NCI-H2107 (cell line): ENCODE results near the gene TOMM20L.
A peak's percentile ranks its signal among the peaks of the same experiment; 100 is the strongest.
"Not testable (repeated sequence)": the region's sequence is repeated elsewhere in the genome, so short reads cannot be mapped to it uniquely, and the experiment has no call there.

Source experiments
- DNase-seq: peaks from one replicate; lab custom pipeline; 2025; lab: John Stamatoyannopoulos, UW

The TOMM20L gene

GRCh38 chr14:58395812-58396788 is at the start of gene TOMM20L:
Gene TOMM20L (plus strand): TSS chr14:58395930. CDS start chr14:58395958, 28 bp downstream.
- peak; percentile 76 for DNase-seq

GRCh38 chr14:58353516-58354299 is 42.0 kb upstream of the TOMM20L start:
- DNase-seq: no peak

- DNase-seq: no peak
Observed at GRCh38 chr14:58354808-58355207, 40.9 kb upstream of the TOMM20L start.

GRCh38 chr14:58356268-58356667 is 39.5 kb upstream of the TOMM20L start:
- no peak for DNase-seq

GRCh38 chr14:58362272-58362671 is 33.5 kb upstream of the TOMM20L start:
- DNase-seq: not testable (repeated sequence)

- peak; percentile 5 for DNase-seq
Observed at GRCh38 chr14:58362798-58363412, 32.8 kb upstream of the TOMM20L start.

- DNase-seq: no peak
Observed at GRCh38 chr14:58364316-58364715, 31.4 kb upstream of the TOMM20L start.

- no peak for DNase-seq
Observed at GRCh38 chr14:58367296-58367695, 28.4 kb upstream of the TOMM20L start.

GRCh38 chr14:58368956-58369355 is 26.8 kb upstream of the TOMM20L start:
- DNase-seq: no peak

GRCh38 chr14:58376791-58377190 is 18.9 kb upstream of the TOMM20L start:
- no peak for DNase-seq

GRCh38 chr14:58390830-58391229 is 4.9 kb upstream of the TOMM20L start:
- no peak for DNase-seq

- DNase-seq: no peak
Observed at GRCh38 chr14:58395562-58395811, 243 bp upstream of the TOMM20L start.

GRCh38 chr14:58397156-58397555 is 1.4 kb downstream of the TOMM20L start:
- DNase-seq: no peak

- no peak for DNase-seq
Observed at GRCh38 chr14:58398495-58398894, 2.8 kb downstream of the TOMM20L start.

GRCh38 chr14:58398895-58399294 is 3.2 kb downstream of the TOMM20L start:
- no peak for DNase-seq

- DNase-seq: no peak
Observed at GRCh38 chr14:58401587-58401986, 5.9 kb downstream of the TOMM20L start.

- DNase-seq: no peak
Observed at GRCh38 chr14:58408681-58409215, 13.0 kb downstream of the TOMM20L start.

- no peak for DNase-seq
Observed at GRCh38 chr14:58414845-58415244, 19.1 kb downstream of the TOMM20L start.

- no peak for DNase-seq
Observed at GRCh38 chr14:58415636-58416547, 20.2 kb downstream of the TOMM20L start.

- DNase-seq: not testable (repeated sequence)
Observed at GRCh38 chr14:58416934-58417333, 21.2 kb downstream of the TOMM20L start.

- peak; percentile 38 for DNase-seq
Observed at GRCh38 chr14:58426670-58427280, 31.0 kb downstream of the TOMM20L start.
